ENCODE results near the gene UQCC5. TPM values are rescaled to one million over a fixed set of nuclear protein-coding genes. Genes with fewer than 3 reads are reported as not detected.
"Not testable (repeated sequence)": the region's sequence is repeated elsewhere in the genome, so short reads cannot be mapped to it uniquely, and the experiment has no call there.

UQCC5 gene
- total RNA-seq, 4 donors from 2014 or later: 1.3 to 29.5 (median 6.3) TPM

GRCh38 chr3:52523386-52524257 lies 12.8 kb upstream of the UQCC5 start:
- no peak for TF ChIP-seq POLR2A (IDR thresholded peaks at IDR 0.05)
- TF ChIP-seq, protein P1, sequence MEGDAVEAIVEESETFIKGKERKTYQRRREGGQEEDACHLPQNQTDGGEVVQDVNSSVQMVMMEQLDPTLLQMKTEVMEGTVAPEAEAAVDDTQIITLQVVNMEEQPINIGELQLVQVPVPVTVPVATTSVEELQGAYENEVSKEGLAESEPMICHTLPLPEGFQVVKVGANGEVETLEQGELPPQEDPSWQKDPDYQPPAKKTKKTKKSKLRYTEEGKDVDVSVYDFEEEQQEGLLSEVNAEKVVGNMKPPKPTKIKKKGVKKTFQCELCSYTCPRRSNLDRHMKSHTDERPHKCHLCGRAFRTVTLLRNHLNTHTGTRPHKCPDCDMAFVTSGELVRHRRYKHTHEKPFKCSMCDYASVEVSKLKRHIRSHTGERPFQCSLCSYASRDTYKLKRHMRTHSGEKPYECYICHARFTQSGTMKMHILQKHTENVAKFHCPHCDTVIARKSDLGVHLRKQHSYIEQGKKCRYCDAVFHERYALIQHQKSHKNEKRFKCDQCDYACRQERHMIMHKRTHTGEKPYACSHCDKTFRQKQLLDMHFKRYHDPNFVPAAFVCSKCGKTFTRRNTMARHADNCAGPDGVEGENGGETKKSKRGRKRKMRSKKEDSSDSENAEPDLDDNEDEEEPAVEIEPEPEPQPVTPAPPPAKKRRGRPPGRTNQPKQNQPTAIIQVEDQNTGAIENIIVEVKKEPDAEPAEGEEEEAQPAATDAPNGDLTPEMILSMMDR (IDR thresholded peaks at IDR 0.05): no peak
- DNase-seq (ENCODE audit: low spot score in 2 of 2): peak in 1 of 2 donors; percentile 85
- no peak overlapping the region for H3K4me3 ChIP-seq (ENCODE audit: low read depth, poor library complexity, severe bottlenecking)
- intact Hi-C loops (cut with DNase I; ENCODE audit: low total_unique reads): no loop called here
- WGBS, 2 donors: 89 to 93% methylated on average over 11 to 23 of the region's 26 CpGs

DNA sequence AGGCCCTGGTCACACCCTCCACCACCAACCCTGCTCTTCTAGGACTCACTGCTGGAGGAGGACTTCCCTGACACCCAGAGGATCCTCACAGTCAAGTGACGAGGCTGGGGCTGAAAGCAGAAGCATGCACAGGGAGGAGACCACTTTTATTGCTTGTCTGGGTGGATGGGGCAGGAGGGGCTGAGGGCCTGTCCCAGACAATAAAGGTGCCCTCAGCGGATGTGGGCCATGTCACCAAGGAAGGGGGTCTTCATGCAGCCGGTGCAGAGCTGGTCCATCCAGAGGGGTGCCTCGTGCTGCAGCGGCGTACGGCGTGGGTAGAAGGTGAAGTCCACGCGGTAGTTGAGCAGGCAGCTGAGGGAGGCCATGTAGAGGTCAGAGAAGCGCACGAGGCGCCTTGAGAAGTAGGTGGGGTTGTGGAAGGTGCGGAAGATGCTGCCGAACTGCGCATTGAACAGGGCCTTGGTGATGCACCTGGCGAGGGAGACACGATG lies 12.1 kb upstream of the UQCC5 start:
- H3K4me3 ChIP-seq (ENCODE audit: low read depth, poor library complexity, severe bottlenecking): no peak overlapping the region
- 77 to 83% methylated on average over 18 of the region's 18 CpGs for WGBS, 2 donors
- intact Hi-C loops (cut with DNase I; ENCODE audit: low total_unique reads): no loop called here
- DNase-seq (ENCODE audit: low spot score in 2 of 2): peak in 1 of 2 donors; percentile 84
- no peak for TF ChIP-seq POLR2A (IDR thresholded peaks at IDR 0.05)
- TF ChIP-seq, protein P1 (IDR thresholded peaks at IDR 0.05): no peak

DNA sequence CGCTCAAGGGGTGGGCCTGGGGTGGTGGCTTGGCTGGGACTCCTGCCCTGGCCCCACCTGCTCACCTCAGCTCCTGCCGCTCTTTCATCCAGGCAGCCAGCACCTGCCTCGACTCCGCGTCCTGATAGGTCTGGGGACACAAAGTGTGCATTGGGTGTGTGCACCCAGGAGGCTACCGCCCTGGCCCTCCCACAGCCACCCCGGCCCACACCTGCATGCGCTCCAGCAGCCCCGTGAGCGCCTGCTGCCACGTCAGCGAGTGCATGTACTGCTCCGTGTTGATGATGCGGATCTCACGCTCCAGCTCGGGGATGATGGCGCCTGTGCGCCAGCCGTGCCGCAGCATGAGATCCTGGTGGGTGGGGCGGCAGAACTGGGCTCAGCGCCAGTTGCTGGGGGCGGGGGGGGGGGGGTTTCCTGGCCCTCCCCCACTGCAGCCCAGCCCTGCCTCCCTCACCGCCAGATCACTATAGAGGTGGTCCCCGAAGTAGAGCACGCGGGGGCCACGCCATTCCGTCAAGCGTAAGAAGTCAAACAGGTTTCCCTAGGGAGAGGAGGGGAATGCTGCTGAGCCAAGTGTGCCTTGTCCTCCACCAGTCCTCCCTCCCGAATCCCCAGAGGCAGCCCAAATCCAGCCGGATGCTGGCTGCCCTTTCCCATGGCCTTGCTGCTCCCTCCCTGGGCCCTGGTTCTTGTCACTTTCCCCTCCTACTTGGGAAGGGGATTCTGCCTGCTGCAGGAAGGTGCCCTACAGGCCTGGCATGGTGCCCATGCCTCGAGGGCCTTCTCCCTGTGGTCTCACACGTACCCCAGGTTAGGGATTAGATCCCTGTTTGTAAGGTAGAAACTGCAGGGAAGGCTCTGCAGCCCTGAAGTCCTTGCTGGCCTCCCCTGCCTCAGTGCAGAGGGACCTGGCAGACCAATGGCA lies 11.4 kb upstream of the UQCC5 start:
- DNase-seq (ENCODE audit: low spot score in 2 of 2): peak in 1 of 2 donors; percentile 88
- no peak for TF ChIP-seq POLR2A (IDR thresholded peaks at IDR 0.05)
- TF ChIP-seq, protein P1 (IDR thresholded peaks at IDR 0.05): no peak
- intact Hi-C loops (cut with DNase I; ENCODE audit: low total_unique reads): no loop called here
- H3K4me3 ChIP-seq (ENCODE audit: low read depth, poor library complexity, severe bottlenecking): no peak overlapping the region
- 34 to 53% methylated on average over 28 to 34 of the region's 34 CpGs for WGBS, 2 donors

- intact Hi-C loops (cut with DNase I; ENCODE audit: low total_unique reads): no loop called here
- no peak overlapping the region for H3K4me3 ChIP-seq (ENCODE audit: low read depth, poor library complexity, severe bottlenecking)
- TF ChIP-seq POLR2A (IDR thresholded peaks at IDR 0.05): no peak
- TF ChIP-seq, protein P1 (IDR thresholded peaks at IDR 0.05): no peak
- 68 to 73% methylated on average over 8 to 9 of the region's 9 CpGs for WGBS, 2 donors
- peak in 1 of 2 donors; percentile 83 for DNase-seq (ENCODE audit: low spot score in 2 of 2)
Measured at GRCh38 chr3:52525680-52526561, 10.5 kb upstream of the UQCC5 start.

DNA sequence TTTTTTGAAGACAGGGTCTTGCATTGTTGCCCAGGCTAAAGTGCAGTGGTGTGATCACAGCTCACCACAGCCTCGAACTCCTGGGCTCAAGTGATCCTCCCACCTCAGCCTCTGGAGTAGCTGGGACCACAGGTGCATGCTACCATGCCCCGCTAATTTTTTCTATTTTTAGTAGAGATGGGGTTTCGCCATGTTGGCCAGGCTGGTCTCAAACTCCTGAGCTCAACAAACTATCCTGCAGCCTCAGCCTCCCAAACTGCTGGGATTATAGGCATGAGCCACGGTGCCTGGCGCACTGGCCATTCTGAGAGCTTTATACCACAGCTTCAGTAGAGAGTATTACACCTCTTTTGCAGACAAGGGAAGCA lies 9.8 kb upstream of the UQCC5 start:
- H3K4me3 ChIP-seq (ENCODE audit: low read depth, poor library complexity, severe bottlenecking); intact Hi-C loops (cut with DNase I; ENCODE audit: low total_unique reads): not testable (repeated sequence)
- 90 to 97% methylated on average over 5 of the region's 5 CpGs for WGBS, 2 donors
- DNase-seq (ENCODE audit: low spot score in 2 of 2): peak in 1 of 2 donors; percentile 74

Measured in lower leg skin (tissue), 4 donors.